ENCODE data around the gene GALNT13.

Gene GALNT13

GRCh38 chr2:154240316-154240715 lies 368.6 kb downstream of the GALNT13 start:
- no peak for DNase-seq (ENCODE audit: low spot score)
- no peak for ATAC-seq (ENCODE audit: low read depth)
- Histone ChIP-seq H3K4me3 (ENCODE audit: severe bottlenecking) (no peak overlapping the region), H3K27ac (ENCODE audit: poor library complexity, severe bottlenecking) (no peak overlapping the region), H3K27me3 (ENCODE audit: insufficient read depth, poor library complexity, severe bottlenecking) (no peaks in the 10 kb centered on the region), H3K4me1 (ENCODE audit: insufficient read depth, poor library complexity, severe bottlenecking) (no peaks in the 10 kb centered on the region), H3K9me3 (ENCODE audit: severe bottlenecking) (no peaks in the 10 kb centered on the region), H3K36me3 (ENCODE audit: low read depth) (no peaks in the 10 kb centered on the region)
- TF ChIP-seq CTCF (IDR thresholded peaks at IDR 0.05; ENCODE audit: poor library complexity, severe bottlenecking): no peak

GRCh38 chr2:154240921-154241379 lies 369.2 kb downstream of the GALNT13 start:
- no peak for TF ChIP-seq CTCF (IDR thresholded peaks at IDR 0.05; ENCODE audit: poor library complexity, severe bottlenecking)
- Histone ChIP-seq H3K9me3 (ENCODE audit: severe bottlenecking) (no peaks in the 10 kb centered on the region), H3K36me3 (ENCODE audit: low read depth) (no peaks in the 10 kb centered on the region), H3K4me1 (ENCODE audit: insufficient read depth, poor library complexity, severe bottlenecking) (no peaks in the 10 kb centered on the region), H3K27me3 (ENCODE audit: insufficient read depth, poor library complexity, severe bottlenecking) (no peaks in the 10 kb centered on the region), H3K4me3 (ENCODE audit: severe bottlenecking) (no peak overlapping the region), H3K27ac (ENCODE audit: poor library complexity, severe bottlenecking) (no peak overlapping the region)
- peak; percentile 25 for DNase-seq (ENCODE audit: low spot score)
- ATAC-seq (ENCODE audit: low read depth): no peak

GRCh38 chr2:154242687-154243086 lies 371.0 kb downstream of the GALNT13 start:
- Histone ChIP-seq H3K4me1 (ENCODE audit: insufficient read depth, poor library complexity, severe bottlenecking) (peaks cover 10% of the 10 kb centered on the region), H3K27ac (ENCODE audit: poor library complexity, severe bottlenecking) (no peak overlapping the region), H3K36me3 (ENCODE audit: low read depth) (no peaks in the 10 kb centered on the region), H3K4me3 (ENCODE audit: severe bottlenecking) (no peak overlapping the region), H3K9me3 (ENCODE audit: severe bottlenecking) (no peaks in the 10 kb centered on the region), H3K27me3 (ENCODE audit: insufficient read depth, poor library complexity, severe bottlenecking) (no peaks in the 10 kb centered on the region)
- no peak for TF ChIP-seq CTCF (IDR thresholded peaks at IDR 0.05; ENCODE audit: poor library complexity, severe bottlenecking)
- DNase-seq (ENCODE audit: low spot score) (no peak), ATAC-seq (ENCODE audit: low read depth) (no peak)

GRCh38 chr2:154243685-154244084 lies 372.0 kb downstream of the GALNT13 start:
- ATAC-seq (ENCODE audit: low read depth) (no peak), DNase-seq (ENCODE audit: low spot score) (no peak)
- H3K36me3 ChIP-seq (ENCODE audit: low read depth): no peaks in the 10 kb centered on the region
- no peaks in the 10 kb centered on the region for H3K27me3 ChIP-seq (ENCODE audit: insufficient read depth, poor library complexity, severe bottlenecking)
- TF ChIP-seq CTCF (IDR thresholded peaks at IDR 0.05; ENCODE audit: poor library complexity, severe bottlenecking): no peak
- H3K4me1 ChIP-seq (ENCODE audit: insufficient read depth, poor library complexity, severe bottlenecking): peaks cover 13% of the 10 kb centered on the region
- H3K9me3 ChIP-seq (ENCODE audit: severe bottlenecking): no peaks in the 10 kb centered on the region
- no peak overlapping the region for H3K4me3 ChIP-seq (ENCODE audit: severe bottlenecking)
- H3K27ac ChIP-seq (ENCODE audit: poor library complexity, severe bottlenecking): no peak overlapping the region

- Histone ChIP-seq H3K4me3 (ENCODE audit: severe bottlenecking) (no peak overlapping the region), H3K36me3 (ENCODE audit: low read depth) (no peaks in the 10 kb centered on the region), H3K27me3 (ENCODE audit: insufficient read depth, poor library complexity, severe bottlenecking) (no peaks in the 10 kb centered on the region), H3K4me1 (ENCODE audit: insufficient read depth, poor library complexity, severe bottlenecking) (peaks cover 13% of the 10 kb centered on the region), H3K27ac (ENCODE audit: poor library complexity, severe bottlenecking) (no peak overlapping the region), H3K9me3 (ENCODE audit: severe bottlenecking) (no peaks in the 10 kb centered on the region)
- no peak for DNase-seq (ENCODE audit: low spot score)
- no peak for TF ChIP-seq CTCF (IDR thresholded peaks at IDR 0.05; ENCODE audit: poor library complexity, severe bottlenecking)
- no peak for ATAC-seq (ENCODE audit: low read depth)
Measured at GRCh38 chr2:154244932-154245331, 373.2 kb downstream of the GALNT13 start.

Data from RWPE2 (cell line).